Endodermal cell (in vitro differentiated cells): Measurements from ENCODE around the gene ACP7. TPM values are rescaled to one million over a fixed set of nuclear protein-coding genes. Genes with fewer than 3 reads are reported as not detected.

Experiments used
- DNase-seq: peaks from one replicate; pipeline ENCODE4 v3.0.0-alpha.2; 2017
- H3K27ac ChIP-seq: 2 replicates; pipeline ENCODE4 v1.5.1; 2013; ENCODE audit warnings: mild to moderate bottlenecking, low read depth, low read length, moderate library complexity
- H3K27me3 ChIP-seq: 2 replicates; pipeline ENCODE4 v1.6.1; 2013; ENCODE audit warnings: mild to moderate bottlenecking, low read length, moderate library complexity; ENCODE audit not compliant: insufficient read depth, control insufficient read depth, poor library complexity, severe bottlenecking
- H3K36me3 ChIP-seq: 2 replicates; pipeline ENCODE4 v1.7.0; 2013; ENCODE audit warnings: mild to moderate bottlenecking, low read length, moderate library complexity; ENCODE audit not compliant: control insufficient read depth, insufficient read depth
- H3K4me1 ChIP-seq: one replicate; pipeline ENCODE4 v1.7.0; 2013; ENCODE audit warnings: low read length; ENCODE audit not compliant: control insufficient read depth, insufficient read depth
- H3K4me3 ChIP-seq: 2 replicates; pipeline ENCODE4 v1.5.1; 2013; ENCODE audit warnings: mild to moderate bottlenecking, low read length, moderate library complexity
- H3K9ac ChIP-seq: 2 replicates; pipeline ENCODE4 v1.6.1; 2013; ENCODE audit warnings: mild to moderate bottlenecking, low read length, moderate library complexity; ENCODE audit not compliant: poor library complexity, severe bottlenecking; ENCODE audit errors: extremely low read depth
- H3K9me3 ChIP-seq: 2 replicates; pipeline ENCODE4 v1.6.1; 2013; ENCODE audit warnings: mild to moderate bottlenecking, low read length, moderate library complexity; ENCODE audit not compliant: control insufficient read depth
- H3K27ac Mint-ChIP-seq: 2 replicates; pipeline ENCODE4 v1.8.0; 2020; ENCODE audit warnings: mixed read lengths
- H3K27me3 Mint-ChIP-seq: 2 replicates; pipeline ENCODE4 v1.8.0; 2021; ENCODE audit warnings: mild to moderate bottlenecking, mixed read lengths; ENCODE audit not compliant: insufficient read depth
- H3K36me3 Mint-ChIP-seq: 2 replicates; pipeline ENCODE4 v1.8.0; 2020; ENCODE audit warnings: low read depth, mixed read lengths
- H3K4me1 Mint-ChIP-seq: 2 replicates; pipeline ENCODE4 v1.8.0; 2020; ENCODE audit warnings: mixed read lengths
- H3K4me3 Mint-ChIP-seq: 2 replicates; pipeline ENCODE4 v1.8.0; 2020; ENCODE audit warnings: mild to moderate bottlenecking, moderate library complexity, mixed read lengths
- H3K9me3 Mint-ChIP-seq: 2 replicates; pipeline ENCODE4 v1.8.0; 2020; ENCODE audit warnings: mild to moderate bottlenecking, mixed read lengths
- CTCF ChIP-seq: fragments of 200-600 bp; sonication (generic); conservative IDR thresholded peaks from 2 replicates; pipeline ENCODE4 v1.5.0; 2021; ENCODE audit warnings: antibody characterized with exemption, mild to moderate bottlenecking
- WGBS, 2 experiments: methylation state at CpG; one replicate each; pipeline versions ENCODE4 v1.1.5 to v1.1.7; 2013; ENCODE audit warnings: missing lambda C conversion rate in 2 of 2, mixed read lengths in 1 of 2; ENCODE audit not compliant: insufficient coverage in 1 of 2, insufficient read length in 1 of 2; 5-methylcytosine and 5-hydroxymethylcytosine counted together
- total RNA-seq, 2 donors: library from RNA; stranded (reverse); fragmentation: NEBNext Ultra II Directional in 1 of 2; extraction: Animal tissue kit (Norgen Biotek cat#: 25700) in 1 of 2; gene quantifications; 2 replicates in 1 of 2; 3 replicates in 1 of 2; pipeline ENCODE4 v1.2.1, GENCODE V29; 2021

The ACP7 gene
- total RNA-seq, 2 donors from 2014 or later, result 0.29 TPM; not detected in 1

DNA sequence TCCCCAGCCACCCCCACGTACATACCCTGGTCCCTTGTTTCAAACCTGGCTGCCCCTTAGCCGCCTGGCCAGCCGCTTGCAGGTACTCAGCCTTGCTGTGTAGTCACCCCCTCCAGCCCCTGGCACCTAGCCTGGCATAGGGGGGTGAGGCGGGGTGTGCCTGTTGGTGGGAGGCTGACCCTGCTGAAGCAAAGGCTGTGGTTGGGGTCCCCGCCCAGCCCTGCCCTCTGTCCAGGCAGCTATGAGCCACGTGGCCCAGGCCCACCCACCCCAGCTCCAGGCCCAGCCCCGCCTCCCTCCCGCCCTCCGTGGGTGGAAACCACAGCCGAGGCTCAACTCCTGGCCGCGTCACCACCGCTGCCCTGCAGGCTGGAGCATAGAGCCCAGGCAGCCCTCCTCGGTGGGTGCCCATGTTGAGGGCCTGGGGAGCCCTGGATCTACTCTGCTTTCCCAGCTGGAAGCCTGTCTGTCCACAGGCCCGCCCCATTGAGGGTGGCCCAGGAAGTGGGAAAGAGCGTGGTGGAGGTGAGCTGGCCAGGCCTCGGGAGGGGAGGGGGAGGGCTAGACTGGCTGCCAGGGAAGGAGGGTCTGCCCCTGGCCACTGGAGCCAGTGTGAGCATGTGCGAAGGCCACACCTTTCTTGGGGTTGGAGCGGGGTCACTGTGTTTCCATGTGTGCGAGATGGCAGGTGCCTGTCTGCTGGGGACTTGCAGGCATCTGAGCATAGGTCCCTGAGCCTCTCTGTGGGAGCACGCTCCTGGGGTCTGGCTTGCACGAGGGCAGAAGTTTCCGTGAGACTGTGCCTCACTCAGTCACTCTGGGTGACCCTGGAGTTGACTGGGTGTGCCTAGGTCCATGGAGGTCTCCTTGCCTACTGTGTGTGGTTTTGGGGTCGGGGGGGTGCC, 72.4 kb downstream of the ACP7 start:
- no peak overlapping the region for H3K4me3 Mint-ChIP-seq
- peaks cover 16% of the 10 kb centered on the region for H3K4me1 Mint-ChIP-seq
- no peaks in the 10 kb centered on the region for H3K4me1 ChIP-seq
- WGBS, 2 experiments, result 86 to 91% methylated on average over 14 to 24 of the region's 24 CpGs
- no peaks in the 10 kb centered on the region for H3K9me3 Mint-ChIP-seq
- DNase-seq, result no peak
- H3K9ac ChIP-seq, result no peak overlapping the region
- H3K27me3 ChIP-seq, result no peaks in the 10 kb centered on the region
- H3K36me3 ChIP-seq, result peaks cover 4% of the 10 kb centered on the region
- no peak overlapping the region for H3K27ac Mint-ChIP-seq
- TF ChIP-seq CTCF, result no peak
- no peaks in the 10 kb centered on the region for H3K27me3 Mint-ChIP-seq
- no peak overlapping the region for H3K4me3 ChIP-seq
- H3K36me3 Mint-ChIP-seq, result peaks cover 3% of the 10 kb centered on the region
- H3K9me3 ChIP-seq, result no peaks in the 10 kb centered on the region
- H3K27ac ChIP-seq, result no peak overlapping the region

GRCh38 chr19:39157275-39157996, 73.3 kb downstream of the ACP7 start:
- peak overlapping the region; percentile 52 for H3K27ac Mint-ChIP-seq
- H3K9me3 Mint-ChIP-seq, result no peaks in the 10 kb centered on the region
- Histone ChIP-seq H3K27me3 (no peaks in the 10 kb centered on the region), H3K4me1 (no peaks in the 10 kb centered on the region), H3K27ac (no peak overlapping the region), H3K4me3 (no peak overlapping the region), H3K36me3 (peaks cover 4% of the 10 kb centered on the region), H3K9me3 (no peaks in the 10 kb centered on the region), H3K9ac (no peak overlapping the region)
- TF ChIP-seq CTCF, result no peak
- no peak overlapping the region for H3K4me3 Mint-ChIP-seq
- peaks cover 16% of the 10 kb centered on the region for H3K4me1 Mint-ChIP-seq
- no peaks in the 10 kb centered on the region for H3K27me3 Mint-ChIP-seq
- WGBS, 2 experiments, result 92 to 94% methylated on average over 11 to 23 of the region's 23 CpGs
- peaks cover 3% of the 10 kb centered on the region for H3K36me3 Mint-ChIP-seq
- no peak for DNase-seq

- Mint-ChIP-seq H3K4me1 (peaks cover 16% of the 10 kb centered on the region), H3K27me3 (no peaks in the 10 kb centered on the region), H3K9me3 (no peaks in the 10 kb centered on the region), H3K36me3 (peaks cover 3% of the 10 kb centered on the region), H3K27ac (no peak overlapping the region), H3K4me3 (no peak overlapping the region)
- no peak overlapping the region for H3K9ac ChIP-seq
- H3K27me3 ChIP-seq, result no peaks in the 10 kb centered on the region
- no peak overlapping the region for H3K27ac ChIP-seq
- H3K4me3 ChIP-seq, result no peak overlapping the region
- peaks cover 4% of the 10 kb centered on the region for H3K36me3 ChIP-seq
- H3K4me1 ChIP-seq, result no peaks in the 10 kb centered on the region
- WGBS, 2 experiments, result 95 to 96% methylated on average over 6 to 14 of the region's 15 CpGs
- TF ChIP-seq CTCF, result no peak
- H3K9me3 ChIP-seq, result no peaks in the 10 kb centered on the region
- no peak for DNase-seq
These were observed 73.8 kb downstream of the ACP7 start for GRCh38 chr19:39157997-39158389.
